NT2/D1 (cell line): ENCODE measurements around the gene TTI1.
A peak's percentile ranks its signal among the peaks of the same experiment; 100 is the strongest.

Experiments used
- DNase-seq: peaks from one replicate; pipeline ENCODE4 v3.0.0-alpha.2; 2011; ENCODE audit warnings: low read depth, low spot score
- H3K27me3 ChIP-seq: 2 replicates; pipeline ENCODE4 v1.6.0; 2011; ENCODE audit warnings: mild to moderate bottlenecking; ENCODE audit not compliant: insufficient read length, insufficient read depth
- H3K36me3 ChIP-seq: 2 replicates; pipeline ENCODE4 v1.6.1; 2011; ENCODE audit warnings: mild to moderate bottlenecking, low read length, mixed read lengths; ENCODE audit not compliant: insufficient read depth, insufficient read length
- H3K4me1 ChIP-seq: 2 replicates; pipeline ENCODE4 v1.5.1; 2011; ENCODE audit not compliant: insufficient read depth, insufficient read length
- H3K4me3 ChIP-seq: 2 replicates; pipeline ENCODE4 v1.5.1; 2011; ENCODE audit warnings: low read depth; ENCODE audit not compliant: insufficient read length
- H3K9ac ChIP-seq: 2 replicates; pipeline ENCODE4 v1.6.0; 2011; ENCODE audit warnings: low read depth; ENCODE audit not compliant: insufficient read length
- H3K9me3 ChIP-seq: 2 replicates; pipeline ENCODE4 v1.5.1; 2011; ENCODE audit warnings: mild to moderate bottlenecking, low read length; ENCODE audit not compliant: insufficient read depth
- SUZ12 ChIP-seq: IDR thresholded peaks from 2 replicates; pipeline ENCODE4 v1.6.1; 2011; ENCODE audit not compliant: insufficient read length, insufficient read depth; ENCODE audit errors: extremely low read depth
- YY1 ChIP-seq: IDR thresholded peaks from 2 replicates; pipeline ENCODE4 v1.6.1; 2011; ENCODE audit not compliant: insufficient read length, insufficient read depth
- ZNF274 ChIP-seq: IDR thresholded peaks from 2 replicates; pipeline ENCODE4 v1.6.1; 2011; ENCODE audit warnings: mild to moderate bottlenecking, low read depth, low read length

The TTI1 gene

DNA sequence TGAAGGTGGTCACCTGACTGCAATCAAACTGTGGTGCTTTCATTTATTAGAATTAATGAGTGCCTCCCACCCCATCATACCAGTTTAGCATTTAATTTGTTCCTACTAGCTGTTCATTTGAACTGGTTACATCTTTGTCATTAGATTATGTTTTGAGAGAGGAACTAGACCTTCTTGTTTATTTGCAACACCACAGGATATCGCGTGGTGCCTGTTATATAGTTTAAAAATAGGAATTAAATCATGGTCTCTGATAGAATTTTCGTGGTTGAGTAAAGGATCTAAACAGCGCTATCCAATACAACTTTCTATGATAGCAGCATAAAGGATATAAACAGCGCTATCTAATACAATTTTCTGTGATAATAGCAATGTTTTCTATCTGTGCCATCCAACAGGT, 3.1 kb upstream of the TTI1 start:
- Histone ChIP-seq H3K4me3 (no peak overlapping the region), H3K4me1 (peaks cover 6% of the 10 kb centered on the region), H3K36me3 (peaks cover 55% of the 10 kb centered on the region), H3K9ac (no peak overlapping the region), H3K27me3 (no peaks in the 10 kb centered on the region), H3K9me3 (no peaks in the 10 kb centered on the region)
- no peak for DNase-seq
- TF ChIP-seq YY1 (no peak), SUZ12 (no peak), ZNF274 (no peak)

GRCh38 chr20:38034961-38035360, 1.7 kb upstream of the TTI1 start:
- TF ChIP-seq ZNF274: no peak
- no peak for TF ChIP-seq YY1
- no peak for TF ChIP-seq SUZ12
- H3K4me1 ChIP-seq: peaks cover 6% of the 10 kb centered on the region
- peaks cover 49% of the 10 kb centered on the region for H3K36me3 ChIP-seq
- H3K27me3 ChIP-seq: no peaks in the 10 kb centered on the region
- H3K4me3 ChIP-seq: no peak overlapping the region
- no peaks in the 10 kb centered on the region for H3K9me3 ChIP-seq
- DNase-seq: no peak
- H3K9ac ChIP-seq: no peak overlapping the region

DNA sequence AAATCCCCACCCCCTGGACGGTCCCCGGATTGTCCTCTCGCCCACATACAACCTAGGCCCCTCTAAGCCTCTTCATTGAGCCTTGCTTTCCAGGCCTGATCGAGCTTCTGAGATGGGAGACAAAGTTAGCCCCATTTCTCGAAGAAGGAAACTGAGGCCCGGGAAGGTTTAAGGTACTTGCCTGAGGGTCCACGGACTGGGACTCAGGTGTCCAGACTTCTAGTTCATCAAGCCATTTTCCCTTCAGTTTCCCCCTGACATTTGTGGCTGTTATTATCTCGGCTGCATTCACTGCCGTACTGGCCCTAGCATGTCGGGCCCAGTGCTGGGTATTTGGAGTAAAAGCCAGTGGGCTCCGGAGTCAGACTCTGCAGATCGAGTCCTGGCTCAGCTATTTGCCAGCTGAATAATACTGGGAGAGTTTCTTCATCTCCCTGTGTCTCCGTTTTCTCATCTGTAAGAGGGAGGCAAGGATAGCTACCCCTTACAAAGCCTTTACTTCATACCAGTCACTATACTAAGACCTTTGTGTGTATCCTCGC, 923 bp upstream of the TTI1 start:
- DNase-seq: no peak
- peak overlapping the region; percentile 97 for H3K9ac ChIP-seq
- H3K4me3 ChIP-seq: peak overlapping the region; percentile 90
- peaks cover 44% of the 10 kb centered on the region for H3K36me3 ChIP-seq
- H3K9me3 ChIP-seq: no peaks in the 10 kb centered on the region
- H3K27me3 ChIP-seq: no peaks in the 10 kb centered on the region
- peaks cover 6% of the 10 kb centered on the region for H3K4me1 ChIP-seq
- TF ChIP-seq YY1 (no peak), ZNF274 (no peak), SUZ12 (no peak)

- H3K27me3 ChIP-seq: no peaks in the 10 kb centered on the region
- no peak for DNase-seq
- H3K4me1 ChIP-seq: peaks cover 6% of the 10 kb centered on the region
- H3K4me3 ChIP-seq: peak overlapping the region; percentile 90
- H3K9ac ChIP-seq: peak overlapping the region; percentile 97
- TF ChIP-seq YY1: no peak
- TF ChIP-seq SUZ12: no peak
- no peak for TF ChIP-seq ZNF274
- H3K9me3 ChIP-seq: no peaks in the 10 kb centered on the region
- H3K36me3 ChIP-seq: peaks cover 41% of the 10 kb centered on the region
Observed at GRCh38 chr20:38032585-38033329, 499 bp downstream of the TTI1 start.

- H3K27me3 ChIP-seq: no peaks in the 10 kb centered on the region
- no peak overlapping the region for H3K4me3 ChIP-seq
- H3K4me1 ChIP-seq: peaks cover 6% of the 10 kb centered on the region
- TF ChIP-seq YY1 (no peak), SUZ12 (no peak), ZNF274 (no peak)
- H3K9me3 ChIP-seq: no peaks in the 10 kb centered on the region
- H3K36me3 ChIP-seq: peaks cover 36% of the 10 kb centered on the region
- no peak overlapping the region for H3K9ac ChIP-seq
- no peak for DNase-seq
Observed at GRCh38 chr20:38031957-38032356, 1.3 kb downstream of the TTI1 start.

DNA sequence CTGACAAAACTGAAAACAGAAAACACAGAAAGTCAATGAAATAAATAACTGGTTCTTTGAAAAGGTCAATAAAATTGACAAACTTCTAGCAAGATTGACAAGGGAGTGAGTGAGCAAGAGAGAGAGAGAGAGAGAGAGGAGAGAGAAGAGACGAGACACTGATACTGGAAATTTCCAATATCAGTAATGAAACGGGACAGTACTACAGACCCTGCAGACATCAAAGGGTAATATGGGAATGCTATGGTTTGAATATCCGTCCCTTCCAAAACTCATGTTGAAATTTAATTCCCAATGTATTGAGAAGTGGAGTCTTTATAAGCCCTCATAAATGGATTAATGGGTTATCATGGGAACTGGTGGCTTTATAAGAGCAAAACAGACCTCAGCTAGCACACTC, 3.8 kb downstream of the TTI1 start:
- Histone ChIP-seq H3K9me3 (no peaks in the 10 kb centered on the region), H3K36me3 (peaks cover 21% of the 10 kb centered on the region), H3K4me1 (peaks cover 3% of the 10 kb centered on the region), H3K9ac (no peak overlapping the region), H3K4me3 (no peak overlapping the region), H3K27me3 (no peaks in the 10 kb centered on the region)
- no peak for TF ChIP-seq YY1
- no peak for TF ChIP-seq ZNF274
- no peak for TF ChIP-seq SUZ12
- DNase-seq: no peak

DNA sequence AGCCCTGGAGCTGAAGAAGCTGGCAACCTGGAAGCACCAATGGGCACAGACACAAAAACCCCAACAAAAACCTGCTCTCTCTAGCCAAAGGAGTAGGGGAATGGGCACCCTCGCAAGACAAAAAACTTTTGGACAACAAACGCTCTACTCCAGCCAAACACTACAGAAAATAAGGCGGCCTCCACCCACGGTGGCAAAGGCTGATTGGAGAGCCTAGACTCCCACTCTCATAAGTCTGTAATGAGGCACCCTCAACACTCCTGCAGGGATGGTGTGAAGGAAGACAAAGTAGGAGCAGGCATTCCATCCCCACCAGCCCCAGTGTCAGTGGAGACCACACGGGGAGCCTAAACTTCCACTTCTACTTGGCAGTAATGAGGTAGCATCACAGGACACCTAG, 8.8 kb downstream of the TTI1 start:
- H3K9me3 ChIP-seq: peaks cover 5% of the 10 kb centered on the region; the same call in 1 of the 2 replicates
- DNase-seq: no peak
- no peaks in the 10 kb centered on the region for H3K27me3 ChIP-seq
- H3K4me3 ChIP-seq: no peak overlapping the region
- peaks cover 17% of the 10 kb centered on the region for H3K36me3 ChIP-seq
- TF ChIP-seq YY1: no peak
- TF ChIP-seq SUZ12: no peak
- no peak for TF ChIP-seq ZNF274
- H3K9ac ChIP-seq: no peak overlapping the region
- no peaks in the 10 kb centered on the region for H3K4me1 ChIP-seq
